K562 (cell line): ENCODE data around the gene SRGN. TPM values are rescaled to one million over a fixed set of nuclear protein-coding genes. Genes with fewer than 3 reads are reported as not detected.

Experiments used
- CBFB ChIP-seq: sonication (generic); formaldehyde crosslinking; IDR thresholded peaks from 2 replicates; pipeline ENCODE4 v1.4.0; 2020; ENCODE audit warnings: mild to moderate bottlenecking, missing genetic modification reagents
- CTCFL ChIP-seq: IDR thresholded peaks from 2 replicates; pipeline ENCODE4 v1.6.1; 2011; ENCODE audit warnings: borderline replicate concordance, low read depth, mild to moderate bottlenecking, moderate library complexity, low read length; ENCODE audit not compliant: insufficient read depth, poor library complexity, severe bottlenecking
- DACH1 ChIP-seq: fragments of 450-650 bp; IDR thresholded peaks from 2 replicates; pipeline ENCODE4 v1.6.1; 2018; ENCODE audit not compliant: partially characterized antibody
- ETS2 ChIP-seq: IDR thresholded peaks from 2 replicates; pipeline ENCODE4 v1.6.1; 2016; ENCODE audit warnings: borderline replicate concordance, missing genetic modification characterization, mild to moderate bottlenecking, moderate library complexity, missing compliant biosample characterization; ENCODE audit not compliant: poor library complexity, severe bottlenecking
- EZH2 ChIP-seq: IDR thresholded peaks from 2 replicates; pipeline ENCODE4 v1.6.1; 2012; ENCODE audit warnings: low read depth, mild to moderate bottlenecking, inconsistent platforms, low read length, borderline replicate concordance
- IRF9 ChIP-seq: fragments of 450-650 bp; IDR thresholded peaks from 2 replicates; pipeline ENCODE4 v1.6.1; 2016; ENCODE audit warnings: missing biosample characterization, missing genetic modification characterization
- KAT2B ChIP-seq: IDR thresholded peaks from one replicate; pipeline ENCODE4 v1.6.1; 2012; ENCODE audit warnings: low read depth, mild to moderate bottlenecking, control low read depth, inconsistent platforms, low read length, moderate library complexity
- MCM7 ChIP-seq, 2 experiments: fragments of 450-650 bp; IDR thresholded peaks; 2 replicates each; pipeline ENCODE4 v1.6.1; 2016 to 2018
- POLR3G ChIP-seq: IDR thresholded peaks from 2 replicates; pipeline ENCODE4 v1.6.1; 2011; ENCODE audit not compliant: insufficient read length, insufficient replicate concordance; ENCODE audit errors: extremely low read depth
- SP1 ChIP-seq: sonication (generic); formaldehyde crosslinking; IDR thresholded peaks from 2 replicates; pipeline ENCODE4 v1.8.1; 2022; ENCODE audit warnings: mild to moderate bottlenecking, missing genetic modification reagents
- SUPT5H ChIP-seq: fragments of 450-650 bp; IDR thresholded peaks from 2 replicates; pipeline ENCODE4 v1.6.1; 2016
- ZKSCAN8 ChIP-seq: fragments of 200-800 bp; sonication (Bioruptor generic); IDR thresholded peaks from 2 replicates; pipeline ENCODE4 v1.6.1; 2016; ENCODE audit warnings: missing genetic modification characterization, missing compliant biosample characterization
- ZNF239 ChIP-seq: fragments of 250-450 bp; sonication (Bioruptor Pico); IDR thresholded peaks from 2 replicates; pipeline ENCODE4 v1.4.0; 2020; ENCODE audit warnings: mild to moderate bottlenecking
- ZNF408 ChIP-seq: fragments of 250-450 bp; sonication (Bioruptor Pico); IDR thresholded peaks from 2 replicates; pipeline ENCODE4 v1.4.0; 2020; ENCODE audit warnings: low read depth, mild to moderate bottlenecking, moderate library complexity
- ZNF77 ChIP-seq: fragments of 250-450 bp; sonication (Bioruptor Pico); IDR thresholded peaks from 2 replicates; pipeline ENCODE4 v1.5.0; 2020
- polyA plus RNA-seq, 8 experiments: library from polyadenylated mRNA; depleted of rRNA in 4 of 8; stranded (reverse) in 5 of 8; unstranded in 3 of 8; fragments of >200 nt; fragmentation: Nextera tagmentation in 2 of 8; fragmentation: Illumina TruSeq in 1 of 8; extraction: Ambion mirVana in 2 of 8; extraction: Trizol in 1 of 8; gene quantifications; 2 replicates each; pipeline versions ENCODE4 v1.2.1 to v1.2.3, GENCODE V29; 2011 to 2014; ENCODE audit warnings: inconsistent platforms in 1 of 8, missing spikeins in 1 of 8
- total RNA-seq, 7 experiments: library from RNA; depleted of rRNA in 6 of 7; stranded (reverse); fragments of >200 nt in 6 of 7; fragmentation: Illumina TruSeq in 2 of 7; extraction: Trizol in 2 of 7; gene quantifications; 2 replicates each; pipeline versions ENCODE4 v1.2.1 to v1.2.3, GENCODE V29; 2011 to 2021; ENCODE audit warnings: low replicate concordance in 1 of 7
- TF ChIP-seq, protein P1 (sequence below): sonication (generic); formaldehyde crosslinking; IDR thresholded peaks from 2 replicates; pipeline ENCODE4 v1.8.0; 2022; ENCODE audit warnings: mild to moderate bottlenecking, missing genetic modification reagents
- TF ChIP-seq, protein P2 (sequence below): fragments of 200-400 bp; formaldehyde crosslinking; IDR thresholded peaks from 2 replicates; pipeline ENCODE4 v1.6.1; 2017; ENCODE audit warnings: mild to moderate bottlenecking, low read depth, low read length, moderate library complexity
- TF ChIP-seq, protein P3 (sequence below): fragments of 450-650 bp; formaldehyde crosslinking; IDR thresholded peaks from 2 replicates; pipeline ENCODE4 v1.4.0; 2022; ENCODE audit warnings: missing genetic modification characterization
- TF ChIP-seq, protein P4 (sequence below): fragments of 450-650 bp; conservative IDR thresholded peaks from 2 replicates; pipeline ENCODE4 v1.6.1; 2016; ENCODE audit warnings: missing genetic modification characterization, low read depth, mild to moderate bottlenecking, missing compliant biosample characterization, moderate library complexity

SRGN gene
- total and polyA plus RNA-seq, 9 of the 15 experiments (the other 6 are each of a cell fraction or from before 2014, with no cell fraction given) = 136 to 304 (median 180) TPM

DNA sequence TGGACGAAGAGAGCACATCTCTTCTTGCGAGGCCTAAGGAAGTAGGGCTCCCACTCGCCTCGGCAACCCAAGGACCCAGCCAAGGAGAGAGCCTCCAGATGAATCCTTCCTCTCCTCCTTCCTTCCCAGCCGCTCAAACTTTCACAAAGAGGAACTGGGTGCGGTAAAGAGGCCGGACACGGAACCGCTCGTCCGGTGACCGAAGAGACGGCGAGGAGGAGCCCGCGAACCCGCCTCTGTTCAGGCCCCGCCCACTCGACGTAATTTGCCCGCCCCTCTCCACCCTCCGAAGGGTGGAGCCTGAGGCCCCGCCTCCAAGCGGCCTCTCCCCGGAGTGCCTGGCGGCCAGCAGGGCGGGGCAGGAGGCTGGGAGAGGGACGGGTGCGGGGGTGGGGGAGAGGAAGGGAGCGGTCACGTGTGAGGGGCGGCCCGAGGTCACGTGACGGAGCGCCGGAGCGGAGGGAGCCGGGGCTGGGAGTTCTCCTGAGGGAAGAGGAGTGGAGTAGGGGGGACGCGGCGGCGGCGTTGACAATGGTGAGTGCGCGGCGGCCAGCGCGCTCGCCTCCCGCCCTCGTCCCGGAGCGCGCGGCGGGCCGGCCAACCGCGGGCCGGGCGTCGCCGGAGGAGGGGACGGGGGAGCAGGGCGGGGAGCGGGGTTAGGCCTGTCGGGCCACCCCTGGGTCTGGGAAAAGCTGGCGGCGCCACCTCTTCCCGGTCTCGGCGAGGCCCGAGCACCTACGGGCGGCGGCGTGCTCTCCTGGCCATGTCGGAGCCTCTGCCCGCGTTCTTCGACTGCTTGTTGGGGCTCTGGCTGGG is 36.1 kb downstream of the SRGN start, which contains the start of gene VPS26A (continued):
- no peak for TF ChIP-seq ZKSCAN8 (CRISPR knock-in tag)
- TF ChIP-seq EZH2 = no peak
- peak; percentile 58; the same call in 1 of the 2 replicates for TF ChIP-seq CBFB
- TF ChIP-seq IRF9 = no peak
- no peak for TF ChIP-seq ZNF239 (CRISPR knock-in tag)
- TF ChIP-seq, protein P1, sequence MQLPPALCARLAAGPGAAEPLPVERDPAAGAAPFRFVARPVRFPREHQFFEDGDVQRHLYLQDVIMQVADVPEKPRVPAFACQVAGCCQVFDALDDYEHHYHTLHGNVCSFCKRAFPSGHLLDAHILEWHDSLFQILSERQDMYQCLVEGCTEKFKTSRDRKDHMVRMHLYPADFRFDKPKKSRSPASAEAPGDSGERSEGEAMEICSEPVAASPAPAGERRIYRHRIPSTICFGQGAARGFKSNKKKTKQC = no peak
- TF ChIP-seq, protein P2, sequence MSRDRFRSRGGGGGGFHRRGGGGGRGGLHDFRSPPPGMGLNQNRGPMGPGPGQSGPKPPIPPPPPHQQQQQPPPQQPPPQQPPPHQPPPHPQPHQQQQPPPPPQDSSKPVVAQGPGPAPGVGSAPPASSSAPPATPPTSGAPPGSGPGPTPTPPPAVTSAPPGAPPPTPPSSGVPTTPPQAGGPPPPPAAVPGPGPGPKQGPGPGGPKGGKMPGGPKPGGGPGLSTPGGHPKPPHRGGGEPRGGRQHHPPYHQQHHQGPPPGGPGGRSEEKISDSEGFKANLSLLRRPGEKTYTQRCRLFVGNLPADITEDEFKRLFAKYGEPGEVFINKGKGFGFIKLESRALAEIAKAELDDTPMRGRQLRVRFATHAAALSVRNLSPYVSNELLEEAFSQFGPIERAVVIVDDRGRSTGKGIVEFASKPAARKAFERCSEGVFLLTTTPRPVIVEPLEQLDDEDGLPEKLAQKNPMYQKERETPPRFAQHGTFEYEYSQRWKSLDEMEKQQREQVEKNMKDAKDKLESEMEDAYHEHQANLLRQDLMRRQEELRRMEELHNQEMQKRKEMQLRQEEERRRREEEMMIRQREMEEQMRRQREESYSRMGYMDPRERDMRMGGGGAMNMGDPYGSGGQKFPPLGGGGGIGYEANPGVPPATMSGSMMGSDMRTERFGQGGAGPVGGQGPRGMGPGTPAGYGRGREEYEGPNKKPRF = no peak
- TF ChIP-seq, protein P3, sequence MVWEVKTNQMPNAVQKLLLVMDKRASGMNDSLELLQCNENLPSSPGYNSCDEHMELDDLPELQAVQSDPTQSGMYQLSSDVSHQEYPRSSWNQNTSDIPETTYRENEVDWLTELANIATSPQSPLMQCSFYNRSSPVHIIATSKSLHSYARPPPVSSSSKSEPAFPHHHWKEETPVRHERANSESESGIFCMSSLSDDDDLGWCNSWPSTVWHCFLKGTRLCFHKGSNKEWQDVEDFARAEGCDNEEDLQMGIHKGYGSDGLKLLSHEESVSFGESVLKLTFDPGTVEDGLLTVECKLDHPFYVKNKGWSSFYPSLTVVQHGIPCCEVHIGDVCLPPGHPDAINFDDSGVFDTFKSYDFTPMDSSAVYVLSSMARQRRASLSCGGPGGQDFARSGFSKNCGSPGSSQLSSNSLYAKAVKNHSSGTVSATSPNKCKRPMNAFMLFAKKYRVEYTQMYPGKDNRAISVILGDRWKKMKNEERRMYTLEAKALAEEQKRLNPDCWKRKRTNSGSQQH (CRISPR knock-in tag) = no peak
- no peak for TF ChIP-seq KAT2B
- TF ChIP-seq CTCFL = no peak
- TF ChIP-seq ZNF77 = no peak
- TF ChIP-seq ETS2 (tag) = no peak
- TF ChIP-seq POLR3G = no peak
- no peak for TF ChIP-seq MCM7 (IDR thresholded peaks at IDR 0.05)
- TF ChIP-seq, protein P4, sequence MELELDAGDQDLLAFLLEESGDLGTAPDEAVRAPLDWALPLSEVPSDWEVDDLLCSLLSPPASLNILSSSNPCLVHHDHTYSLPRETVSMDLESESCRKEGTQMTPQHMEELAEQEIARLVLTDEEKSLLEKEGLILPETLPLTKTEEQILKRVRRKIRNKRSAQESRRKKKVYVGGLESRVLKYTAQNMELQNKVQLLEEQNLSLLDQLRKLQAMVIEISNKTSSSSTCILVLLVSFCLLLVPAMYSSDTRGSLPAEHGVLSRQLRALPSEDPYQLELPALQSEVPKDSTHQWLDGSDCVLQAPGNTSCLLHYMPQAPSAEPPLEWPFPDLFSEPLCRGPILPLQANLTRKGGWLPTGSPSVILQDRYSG (tag) = no peak
- peak; percentile 96 for TF ChIP-seq SP1 (CRISPR knock-in tag)
- no peak for TF ChIP-seq ZNF408 (CRISPR knock-in tag)
- peak; percentile 98 for TF ChIP-seq SUPT5H
- no peak for TF ChIP-seq DACH1
